T-helper 1 cell (primary cell): Measurements from ENCODE around the gene RALGAPA2.

Source experiments
- DNase-seq, 5 donors: peaks; one replicate each; pipeline ENCODE4 v3.0.0-alpha.2; 2012 to 2020

RALGAPA2 gene

DNA sequence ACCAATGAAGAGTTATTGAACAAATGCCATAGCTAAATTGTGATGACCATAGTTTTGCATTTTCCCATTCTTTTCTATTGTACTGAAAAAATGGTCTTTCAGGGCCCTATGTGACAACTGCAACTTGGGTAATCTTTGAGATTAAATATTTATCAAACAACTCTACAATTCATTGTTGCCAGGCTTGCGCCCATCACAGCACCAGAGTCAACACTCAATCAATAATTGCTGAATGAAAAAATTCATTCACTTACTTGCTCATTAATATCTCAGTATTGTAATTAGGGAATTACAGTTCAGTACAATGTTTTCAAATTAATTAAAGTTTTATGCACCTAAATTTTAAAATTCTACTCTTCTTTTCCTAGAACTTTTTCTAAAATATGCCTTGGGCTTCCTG, 7.7 kb upstream of the RALGAPA2 start:
- no peak for DNase-seq

DNA sequence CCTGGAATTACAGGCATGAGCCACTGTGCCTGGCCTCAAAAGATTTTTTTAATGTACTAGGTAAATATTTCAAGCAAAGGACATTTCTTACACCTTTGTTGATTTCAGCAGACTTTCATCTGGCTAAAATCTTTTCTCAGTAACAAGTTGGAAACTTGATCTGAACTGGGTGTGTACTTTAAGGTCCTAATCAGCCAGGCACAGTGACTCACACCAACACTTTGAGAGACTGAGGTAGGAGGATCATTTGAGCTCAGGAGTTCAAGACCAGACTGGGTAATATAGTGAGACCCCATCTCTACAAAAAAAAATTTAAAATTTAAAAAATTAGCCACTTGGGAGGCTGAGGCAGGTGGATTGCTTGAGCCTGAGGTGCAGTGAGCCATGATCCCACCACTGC, 7.0 kb upstream of the RALGAPA2 start:
- no peak for DNase-seq

DNA sequence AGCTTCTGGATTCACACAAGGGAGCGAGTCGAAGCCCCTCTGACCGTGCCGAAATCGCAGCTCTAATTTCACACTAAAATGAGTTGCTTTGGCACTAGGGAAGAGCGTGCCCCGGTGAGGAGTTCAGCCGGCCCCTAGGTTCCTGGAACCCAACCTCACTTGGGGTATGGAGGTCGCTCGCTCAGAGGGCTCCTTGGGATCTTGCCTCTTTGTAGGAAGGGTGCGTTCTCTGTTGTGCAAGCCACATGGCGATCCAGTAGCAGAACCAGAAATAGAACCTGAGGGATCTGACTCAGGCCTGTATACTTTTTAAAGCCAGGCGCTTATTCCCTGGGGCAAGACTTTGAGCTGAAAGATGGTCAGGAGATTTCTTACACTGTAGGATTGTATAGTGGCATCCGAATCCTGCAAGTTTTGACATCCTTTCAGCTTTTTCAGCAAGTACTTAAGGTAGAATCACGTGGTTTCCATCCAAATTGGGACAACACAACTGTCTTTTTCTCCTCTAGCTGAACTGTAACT, 861 bp upstream of the RALGAPA2 start:
- no peak for DNase-seq

DNA sequence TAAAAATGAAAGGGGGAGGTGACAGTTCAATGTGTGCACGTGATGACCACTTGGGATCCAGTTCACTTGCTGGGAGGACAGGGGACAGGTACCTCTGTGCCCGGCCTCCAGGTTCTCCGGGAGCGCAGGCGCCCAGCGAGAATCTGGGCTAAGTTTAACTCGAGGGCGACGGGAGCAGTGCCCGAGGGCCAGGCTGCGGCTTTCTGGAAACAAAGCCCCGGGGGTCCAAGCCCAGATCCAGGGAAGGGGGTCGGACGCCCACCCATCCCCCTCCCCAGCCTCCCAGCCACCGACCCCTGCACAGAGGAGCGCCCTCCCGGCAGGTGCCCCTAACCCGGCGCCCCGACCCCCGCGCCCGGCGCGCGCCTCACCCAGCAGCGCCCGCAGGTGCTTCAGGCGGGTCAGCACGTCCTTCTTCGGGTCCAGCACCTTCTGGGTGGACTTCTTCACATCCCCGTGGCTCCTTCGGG, 405 bp downstream of the RALGAPA2 start:
- no peak for DNase-seq

DNA sequence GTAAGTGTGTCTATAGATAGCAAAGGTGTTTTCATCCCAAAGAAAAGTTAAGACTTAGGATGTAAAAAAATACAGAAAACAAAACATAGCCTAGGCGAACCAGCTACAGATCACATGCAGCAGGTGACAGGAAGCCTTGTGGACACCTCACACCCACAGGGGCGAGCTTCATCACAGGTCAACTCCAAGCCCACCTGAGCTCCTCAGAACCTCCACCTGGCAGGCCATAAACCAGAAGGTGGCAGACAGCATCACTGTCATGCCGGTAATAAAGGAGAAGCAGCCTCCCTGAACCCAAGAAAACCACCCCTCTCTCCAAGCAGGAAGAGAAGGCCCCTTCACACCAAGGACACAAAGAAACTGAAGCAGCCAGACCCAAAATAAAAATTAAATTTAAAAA, 1.0 kb downstream of the RALGAPA2 start:
- DNase-seq, result peak in 2 of 5 donors; percentile 9 to 15

DNA sequence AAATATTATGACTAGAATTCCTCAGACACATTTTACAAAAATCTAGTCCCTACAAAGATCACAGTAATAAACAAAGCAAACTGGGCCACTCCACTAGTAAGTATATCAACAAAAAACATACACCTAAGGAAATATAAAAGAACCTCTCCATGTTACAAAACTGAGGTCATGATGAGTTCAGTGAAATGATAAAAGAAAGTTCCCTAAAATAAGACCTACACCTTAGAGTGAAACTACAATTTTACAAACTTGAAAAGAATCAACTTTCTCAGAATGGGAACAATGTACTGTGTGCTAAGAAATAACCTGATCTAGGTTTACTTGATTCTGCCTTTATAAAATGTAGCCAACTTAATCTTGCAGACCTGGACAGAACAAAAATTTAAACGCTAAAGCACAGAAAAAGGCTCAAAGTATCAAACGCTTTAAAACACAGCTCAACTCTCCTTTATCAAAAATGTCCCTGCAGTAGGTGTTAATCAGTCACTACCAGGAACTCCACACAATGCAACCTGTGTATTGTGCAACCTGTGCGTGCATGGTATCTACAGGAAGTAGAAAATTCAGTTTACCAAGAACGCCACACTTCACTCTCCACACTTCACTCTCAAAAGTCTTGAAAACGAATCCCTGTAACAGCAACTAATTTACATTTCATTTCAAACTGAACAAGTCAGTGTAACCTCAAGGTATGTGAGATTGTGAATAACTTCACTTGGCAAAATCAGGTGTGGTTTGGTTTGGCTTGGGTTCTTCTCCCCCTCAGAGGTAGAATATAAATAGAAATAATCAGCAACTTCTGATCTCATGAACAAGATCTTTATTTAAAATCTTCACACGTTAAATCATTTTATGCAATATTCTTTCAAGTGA, 1.8 kb downstream of the RALGAPA2 start:
- peak in 1 of 5 donors; percentile 69 for DNase-seq

DNA sequence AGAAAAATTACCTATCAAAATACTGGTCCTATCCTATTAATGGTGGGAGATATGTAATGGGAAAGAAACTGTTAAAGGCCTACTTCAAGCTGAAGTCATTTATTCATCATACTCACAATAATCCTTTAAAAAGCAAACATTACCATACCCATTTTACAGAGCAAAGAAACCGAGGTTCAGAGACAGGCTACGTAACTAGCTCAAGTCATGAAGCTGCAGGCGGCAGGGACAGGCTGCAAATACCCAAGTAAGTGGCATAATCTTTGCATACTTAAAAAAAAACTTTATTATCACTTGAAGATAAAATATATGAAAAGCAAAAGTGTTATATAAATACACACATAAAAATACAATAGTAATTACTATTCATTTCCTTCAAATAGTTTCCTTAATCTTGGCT, 2.6 kb downstream of the RALGAPA2 start:
- DNase-seq, result no peak

DNA sequence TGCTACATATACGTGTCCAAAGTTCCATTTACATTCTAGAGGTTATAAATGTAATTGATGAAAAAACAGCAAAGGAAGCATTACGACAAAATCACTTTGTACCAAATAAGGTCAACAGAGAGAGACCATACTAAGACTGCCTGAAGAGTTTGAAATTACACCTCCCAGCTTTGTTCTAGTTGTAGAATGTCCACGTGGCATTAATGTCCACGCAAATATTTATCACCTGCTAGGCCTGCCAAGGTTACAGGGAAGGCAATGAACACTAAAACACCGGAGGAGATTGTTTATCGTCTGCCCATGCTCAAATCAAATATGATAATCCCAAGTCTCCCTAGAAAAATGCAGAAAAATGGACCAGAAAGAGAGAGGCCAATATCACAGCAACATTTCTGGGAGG, 6.2 kb downstream of the RALGAPA2 start:
- DNase-seq, result no peak

DNA sequence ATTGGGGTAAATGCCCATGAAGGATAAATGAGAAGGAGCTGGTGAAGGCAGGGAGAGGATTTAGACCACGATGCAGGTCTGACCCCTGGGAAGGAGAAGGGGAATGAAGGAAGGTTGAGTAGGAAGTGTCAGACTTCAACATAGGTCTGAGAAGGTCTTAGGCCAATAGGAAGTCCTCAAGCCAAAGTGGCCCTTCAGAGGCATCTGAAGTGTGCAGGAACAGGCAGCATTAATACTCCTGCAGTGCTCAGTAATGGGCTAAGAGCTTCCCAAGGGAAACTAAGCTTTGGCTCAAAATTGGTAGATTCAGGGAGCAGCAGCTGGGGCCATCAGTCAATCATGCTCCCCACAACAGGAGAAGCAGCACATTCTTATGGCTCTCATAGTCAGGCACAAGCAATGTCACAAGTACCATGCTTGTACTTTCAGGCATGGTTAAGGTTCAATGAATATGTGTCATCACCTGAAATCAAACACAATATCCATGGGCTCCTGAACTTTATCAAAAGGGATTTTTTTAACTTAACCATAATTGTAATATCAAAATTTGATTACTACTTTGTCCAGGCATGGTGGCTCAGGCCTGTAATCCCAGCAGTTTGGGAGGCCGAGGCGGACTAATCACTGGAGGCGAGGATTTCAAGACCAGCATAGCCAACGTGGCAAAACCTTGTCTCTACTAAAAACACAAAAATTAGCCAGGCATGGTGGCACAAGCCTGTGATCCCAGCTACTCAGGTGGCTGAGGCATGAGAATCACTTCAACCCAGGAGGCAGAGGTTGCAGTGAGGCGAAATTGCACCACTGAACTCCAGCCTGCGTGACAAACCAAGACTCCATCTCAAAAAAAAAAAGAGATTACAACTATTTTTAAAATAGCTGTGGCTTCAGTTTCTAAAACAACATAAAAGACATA, 9.9 kb downstream of the RALGAPA2 start:
- DNase-seq, result no peak

DNA sequence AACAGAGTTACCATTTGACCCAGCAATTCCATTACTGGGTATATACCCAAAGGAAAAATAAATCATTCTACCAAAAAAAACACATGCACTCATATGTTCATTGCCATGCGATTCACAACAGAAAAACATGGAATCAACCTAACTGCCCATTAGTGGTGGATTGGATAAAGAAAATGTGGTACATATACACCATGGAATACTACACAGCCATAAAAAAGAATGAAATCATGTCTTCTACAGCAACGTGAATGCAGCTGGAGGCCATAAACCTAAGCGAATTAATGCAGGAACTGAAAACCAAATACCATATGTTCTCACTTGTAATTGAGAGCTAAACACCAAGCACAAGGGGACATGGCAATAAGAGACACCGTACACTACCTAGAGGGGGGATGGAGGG, 12.5 kb downstream of the RALGAPA2 start:
- DNase-seq, result no peak

DNA sequence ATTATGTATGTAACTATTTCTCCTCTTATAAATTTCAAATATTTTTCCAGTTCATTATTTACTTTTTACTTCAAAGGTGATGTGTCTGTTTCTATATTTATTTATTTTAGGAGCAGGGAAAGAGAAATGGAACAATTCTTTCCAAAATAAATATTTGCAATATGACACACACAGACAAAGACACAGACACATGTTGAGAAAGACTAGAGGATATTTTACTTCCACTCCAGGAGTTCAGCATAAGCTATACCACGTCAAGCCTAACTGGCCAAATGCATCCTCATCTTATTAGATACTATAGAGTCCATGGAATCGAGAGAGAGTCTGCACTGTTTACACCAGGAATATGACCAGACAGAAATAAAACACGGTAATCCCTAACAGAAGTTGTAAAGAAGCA, 13.3 kb downstream of the RALGAPA2 start:
- no peak for DNase-seq

DNA sequence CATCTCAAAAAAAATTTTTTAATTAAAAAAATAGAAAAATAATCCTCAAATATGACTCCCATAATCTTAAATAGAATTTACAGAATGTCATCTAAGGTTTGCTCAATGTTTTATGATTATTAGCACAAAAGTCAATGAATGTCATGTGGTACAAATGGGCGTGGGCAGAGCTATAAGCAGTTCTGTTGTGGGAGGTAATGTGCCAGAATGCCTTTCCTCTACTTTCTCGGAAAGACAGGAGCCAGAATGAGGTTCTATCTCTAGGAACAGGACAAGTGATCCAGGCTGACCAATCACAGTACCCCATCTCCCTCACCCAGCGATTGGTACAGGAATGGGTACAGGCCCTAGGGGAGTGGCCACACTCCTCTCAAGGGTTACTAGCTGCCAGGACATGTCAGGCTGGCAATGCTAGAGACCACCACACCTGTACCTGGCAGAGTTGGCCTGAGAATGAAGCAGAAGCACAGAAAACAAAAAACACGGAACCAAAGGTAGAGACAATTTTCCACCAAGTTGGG, 15.1 kb downstream of the RALGAPA2 start:
- DNase-seq, result no peak

DNA sequence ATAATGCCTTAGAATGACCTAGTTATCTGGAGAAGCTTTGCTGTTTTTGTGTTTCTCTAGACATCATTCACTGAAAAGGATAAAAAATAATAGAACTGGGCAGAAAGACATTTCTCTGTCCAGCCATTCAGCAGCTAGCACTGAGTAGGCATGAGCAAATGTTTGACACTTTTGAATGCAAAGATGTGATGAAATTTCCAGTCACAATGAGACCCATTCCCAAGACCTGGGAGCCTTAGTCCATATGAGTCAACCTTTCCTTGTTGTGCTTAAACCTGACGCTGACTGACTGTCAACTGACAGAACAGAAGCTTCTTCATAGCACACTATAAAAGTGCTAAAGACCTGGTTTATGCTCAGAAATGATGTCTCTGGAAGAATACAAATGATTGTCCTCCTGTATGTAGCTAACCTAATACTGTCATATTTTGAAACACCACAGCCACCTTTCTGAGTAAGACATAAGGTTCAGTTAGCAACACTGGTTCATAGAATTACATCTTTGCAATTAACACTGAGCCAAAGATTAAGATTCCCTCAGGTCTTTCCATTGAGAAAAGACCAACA, 17.1 kb downstream of the RALGAPA2 start:
- DNase-seq, result no peak

DNA sequence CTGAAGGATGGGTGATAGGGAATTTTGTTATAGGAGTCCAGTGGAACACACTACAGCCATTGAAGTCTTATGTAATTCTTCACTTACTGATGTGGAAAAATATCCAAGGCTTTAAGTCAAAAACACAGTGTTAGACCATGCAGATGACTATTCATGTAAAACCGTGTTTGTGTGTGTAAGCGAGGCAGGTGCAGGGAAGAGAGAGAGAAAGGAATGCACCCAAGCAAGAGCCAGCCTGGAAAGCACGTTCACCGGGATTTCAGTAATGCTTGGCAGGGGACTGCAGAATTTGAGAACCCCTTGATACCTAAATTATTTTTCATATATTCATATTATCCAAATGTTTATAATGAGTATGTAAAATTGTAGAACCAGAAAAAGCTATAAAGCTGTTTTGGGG, 17.9 kb downstream of the RALGAPA2 start:
- DNase-seq, result no peak

DNA sequence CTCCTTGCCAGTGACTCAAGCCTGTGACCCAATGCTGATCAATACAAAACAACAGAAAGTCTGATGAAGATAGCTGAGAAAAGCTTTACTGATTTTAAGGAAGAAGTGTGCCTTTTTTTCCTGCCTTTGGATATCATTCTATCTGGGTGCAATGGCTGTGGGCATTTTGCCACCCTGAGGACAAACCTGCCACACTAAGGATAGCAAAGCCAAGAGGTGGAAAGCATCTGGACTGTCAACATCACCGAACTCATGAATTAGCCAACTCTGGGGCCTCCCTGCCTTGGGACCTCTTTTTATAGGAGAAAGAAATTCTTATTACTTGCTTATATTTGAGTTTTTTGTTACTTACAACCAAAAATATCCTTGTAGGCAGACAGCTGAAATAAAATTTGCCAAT, 19.9 kb downstream of the RALGAPA2 start:
- no peak for DNase-seq

DNA sequence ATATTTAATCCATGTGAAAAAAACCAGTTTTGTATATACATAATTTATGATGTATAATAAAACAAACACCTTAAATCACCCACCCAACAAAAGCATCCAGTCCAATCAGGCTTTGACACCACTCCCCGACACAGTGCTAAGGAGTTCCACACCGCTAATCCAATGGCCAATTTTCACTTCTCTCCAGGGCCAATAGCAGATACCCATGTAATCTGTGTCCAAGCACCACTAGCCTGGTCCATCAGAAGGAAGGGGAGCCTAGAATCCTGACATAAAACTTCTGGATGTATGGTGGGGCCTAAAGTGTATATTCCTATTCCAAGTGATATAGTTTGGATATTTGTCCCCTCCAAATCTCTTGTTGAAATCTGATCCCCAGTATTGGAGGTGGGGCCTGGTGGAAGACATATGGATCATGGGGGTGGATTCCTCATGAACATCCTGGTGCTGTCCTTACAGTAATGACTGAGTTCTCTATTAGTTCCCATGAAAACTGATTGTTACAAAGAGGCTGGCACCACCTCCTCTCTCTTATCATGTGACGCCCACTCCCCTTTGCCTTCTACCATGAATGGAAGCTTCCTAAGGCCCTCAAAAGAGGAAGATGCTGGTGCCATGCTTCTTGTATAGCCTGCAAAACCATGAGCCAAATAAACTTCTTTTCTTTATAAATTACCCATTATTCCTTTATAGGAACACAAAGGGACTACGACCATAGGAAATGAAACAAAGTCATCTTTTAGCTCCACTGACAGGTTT, 20.8 kb downstream of the RALGAPA2 start:
- no peak for DNase-seq

DNA sequence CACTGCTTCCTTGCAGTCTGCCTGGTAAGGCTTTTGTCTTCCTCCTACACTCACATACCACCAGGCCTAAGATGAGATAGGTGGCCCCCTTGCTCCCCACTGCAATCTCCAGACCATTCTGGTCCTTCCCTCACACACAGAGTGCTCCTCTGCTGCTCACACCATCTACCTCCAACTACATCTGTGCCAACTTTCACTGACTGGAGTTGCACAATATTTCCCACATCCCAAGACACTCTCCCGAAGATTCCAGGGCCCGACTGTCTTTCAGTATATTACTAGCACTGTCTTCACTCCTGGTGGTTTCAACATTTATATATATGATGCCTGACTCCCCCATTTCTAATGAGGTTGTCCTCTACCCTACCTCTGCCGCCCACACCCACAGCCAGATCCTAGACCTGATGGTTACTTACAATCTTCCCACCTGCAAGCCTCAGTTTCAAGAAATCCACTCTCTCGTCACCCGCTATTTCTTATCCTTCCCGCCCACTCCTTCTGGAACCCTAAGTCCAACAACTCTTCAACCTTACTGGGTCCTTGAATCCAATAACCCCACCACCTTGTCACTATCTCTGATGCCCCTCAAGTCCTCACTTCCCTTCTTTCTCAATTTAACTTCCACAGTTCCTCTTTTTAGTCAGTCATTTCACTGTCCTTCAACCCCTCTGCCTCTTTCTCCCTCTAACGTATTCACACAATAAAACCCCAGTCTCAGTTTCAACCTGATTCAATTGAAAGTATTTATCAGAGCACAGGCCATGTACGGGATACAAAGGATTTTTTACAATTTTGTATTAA, 21.6 kb downstream of the RALGAPA2 start:
- no peak for DNase-seq

DNA sequence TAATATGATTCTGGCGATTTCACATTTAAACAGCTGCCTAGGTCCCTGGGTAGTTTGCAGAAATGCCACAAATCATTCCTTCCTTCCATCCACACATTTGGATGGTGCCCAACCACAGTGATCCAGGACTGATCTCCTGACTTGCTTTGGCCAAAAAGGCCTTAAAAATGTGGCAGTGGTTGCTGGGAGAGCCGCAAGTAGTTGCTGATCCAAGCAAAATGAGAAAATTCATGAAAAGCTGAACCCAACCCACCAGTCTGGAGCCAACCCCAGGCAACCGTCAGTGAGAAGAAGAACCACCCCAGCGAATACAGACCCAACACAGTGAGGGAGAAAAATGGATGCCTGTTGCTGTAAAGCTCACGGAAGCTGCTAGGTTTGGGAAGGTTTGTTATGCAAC, 25.1 kb downstream of the RALGAPA2 start:
- DNase-seq, result no peak

DNA sequence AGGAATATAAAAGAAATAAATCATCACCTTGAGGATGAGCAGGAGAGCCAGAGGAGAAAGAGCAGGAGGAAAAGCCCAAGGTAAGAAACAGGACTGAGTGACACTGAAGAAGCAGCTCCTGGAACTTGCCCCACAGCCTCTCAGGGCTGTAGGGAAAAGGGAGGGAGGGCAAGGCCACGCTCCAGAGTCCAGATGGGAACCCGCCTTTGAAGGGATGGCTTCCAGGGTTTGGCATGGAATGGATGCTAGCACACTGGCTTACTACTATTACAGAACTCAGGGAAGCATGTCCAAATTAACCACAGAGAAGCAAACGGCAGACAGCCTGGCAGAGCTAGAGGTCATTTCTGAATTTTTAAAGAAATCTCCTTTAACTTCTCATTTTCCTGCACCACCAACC, 26.8 kb downstream of the RALGAPA2 start:
- no peak for DNase-seq

DNA sequence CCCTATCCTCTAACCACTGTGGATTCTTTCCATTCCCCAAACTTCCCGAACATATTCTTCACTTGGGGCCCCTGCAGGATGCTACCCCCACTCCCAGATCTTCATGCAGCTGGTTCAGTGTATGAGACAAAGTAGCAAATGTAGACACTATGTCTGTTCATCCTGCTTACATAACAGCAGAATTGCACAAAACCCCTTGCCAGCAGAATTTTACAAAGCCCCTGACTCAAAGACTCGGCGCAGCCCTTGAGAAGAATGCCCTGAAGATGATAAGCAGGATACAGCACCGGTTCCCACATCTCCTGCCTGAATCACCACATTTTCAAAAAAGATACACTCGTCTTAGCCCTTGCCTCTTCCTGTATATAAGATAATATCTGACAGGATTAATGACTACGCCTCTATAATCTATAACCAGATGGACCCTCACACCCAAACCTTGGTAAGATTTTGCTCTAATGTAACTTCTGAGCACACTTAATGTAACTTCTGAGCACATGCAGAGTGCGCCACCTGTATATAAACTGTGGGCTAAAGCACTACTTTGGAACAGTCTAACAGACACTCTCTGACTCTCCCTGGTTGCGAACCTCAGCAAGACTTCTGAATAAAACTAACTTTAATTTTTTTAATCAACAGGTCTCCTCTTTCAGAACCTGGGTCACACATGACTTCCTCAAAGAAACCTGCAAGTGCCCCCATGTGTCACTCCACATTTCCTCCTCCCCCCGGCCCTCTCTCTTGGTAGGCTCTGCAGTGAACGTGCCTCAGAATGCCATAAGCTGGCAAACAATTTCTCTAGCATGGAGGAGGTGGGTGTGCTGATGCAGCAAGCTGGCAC, 28.7 kb downstream of the RALGAPA2 start:
- no peak for DNase-seq
